Anterior cingulate cortex (tissue), 58 donors: Measurements from ENCODE around the gene ELP2.
A peak's percentile ranks its signal among the peaks of the same experiment; 100 is the strongest.
"Not testable (repeated sequence)": the region's sequence is repeated elsewhere in the genome, so short reads cannot be mapped to it uniquely, and the experiment has no call there.

Source experiments
- DNase-seq, 58 donors: peaks; one replicate each; lab custom pipeline; 2025; lab: John Stamatoyannopoulos, UW

Gene ELP2

DNA sequence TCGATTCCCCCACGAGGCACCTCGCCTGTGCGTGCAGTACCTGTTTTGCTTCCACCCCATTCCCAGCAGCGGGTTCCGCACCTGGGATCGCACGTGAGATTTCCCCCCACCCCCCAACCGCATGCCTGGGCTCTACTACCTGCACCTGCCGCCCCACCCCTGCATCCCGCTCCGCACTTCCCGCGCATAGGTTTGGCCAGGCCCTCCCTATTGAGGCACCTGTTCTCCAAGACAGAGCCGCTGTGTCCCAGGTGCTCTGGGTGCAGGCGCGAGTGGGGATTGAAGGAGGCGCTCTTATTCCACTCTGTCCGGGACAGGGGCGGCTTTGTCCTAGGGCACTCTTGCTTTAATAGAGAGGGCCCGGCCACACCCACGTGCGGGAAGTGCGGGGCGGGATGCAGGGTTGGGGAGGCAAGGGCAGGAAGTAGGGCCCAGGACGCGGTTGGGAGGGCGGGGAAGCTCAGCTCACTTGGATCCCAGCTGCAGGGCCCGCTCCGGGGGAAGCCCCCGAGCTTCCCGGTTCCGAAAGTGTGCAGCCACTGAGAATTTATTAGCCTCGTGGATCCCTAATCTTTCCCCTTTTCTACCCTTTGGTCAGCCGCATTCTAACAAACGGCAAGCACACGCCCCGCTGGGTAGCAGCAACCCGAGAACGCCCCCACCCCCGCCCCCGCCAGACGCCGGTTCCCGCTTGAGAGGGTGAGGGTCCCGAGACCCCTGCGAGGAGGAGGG lies 56.9 kb downstream of the ELP2 start:
- no peak for DNase-seq

GRCh38 chr18:36187193-36187825 lies 57.6 kb downstream of the ELP2 start, which contains the start of gene MOCOS:
Gene MOCOS, plus strand, starts transcription at chr18:36187497. Its CDS starts 43 bp downstream, at chr18:36187540.
- peak in 18 of 58 donors; percentile 5 to 50 (median 18) for DNase-seq

GRCh38 chr18:36187826-36188721 lies 58.4 kb downstream of the ELP2 start:
- DNase-seq: no peak

GRCh38 chr18:36188916-36189315 lies 59.2 kb downstream of the ELP2 start:
- no peak for DNase-seq

DNA sequence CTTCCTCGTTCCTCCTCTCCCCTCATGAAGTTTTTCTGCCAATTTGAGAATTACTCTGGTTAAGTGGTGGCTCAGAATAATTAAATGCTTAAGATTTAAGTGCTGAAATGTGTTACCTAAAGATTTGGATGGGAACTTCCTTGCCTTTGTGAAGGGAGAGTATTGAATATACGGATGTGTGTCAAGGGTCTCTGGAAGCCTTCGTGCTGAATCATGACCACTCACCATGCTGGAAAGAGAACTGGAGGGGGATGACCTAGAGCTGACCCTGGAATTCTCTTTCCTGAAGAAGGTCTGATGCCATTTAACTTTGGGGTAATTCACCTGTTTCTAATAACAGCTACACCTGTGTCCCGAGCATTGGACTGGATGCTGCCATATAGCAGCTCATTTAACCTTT lies 59.8 kb downstream of the ELP2 start:
- DNase-seq: no peak

- no peak for DNase-seq
These were observed 61.6 kb downstream of the ELP2 start for GRCh38 chr18:36191286-36191685.

DNA sequence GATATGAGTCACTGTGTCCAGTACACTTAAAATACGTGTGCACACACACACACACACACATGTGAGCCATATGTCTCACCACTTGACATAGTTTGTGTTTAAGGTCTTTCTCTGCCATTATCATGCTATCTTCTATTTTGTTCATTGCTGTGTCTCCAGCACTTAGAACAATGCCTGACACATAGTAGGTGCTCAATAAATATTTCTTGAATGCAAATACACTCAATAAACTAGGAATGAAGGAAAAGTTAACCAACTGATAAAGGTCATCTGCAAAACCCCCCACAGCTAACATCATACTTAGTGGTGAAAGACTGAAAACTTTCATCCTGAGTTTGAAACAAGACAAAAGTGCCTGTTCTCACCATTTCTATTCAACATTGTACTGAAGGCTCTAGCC lies 62.0 kb downstream of the ELP2 start:
- no peak for DNase-seq

DNA sequence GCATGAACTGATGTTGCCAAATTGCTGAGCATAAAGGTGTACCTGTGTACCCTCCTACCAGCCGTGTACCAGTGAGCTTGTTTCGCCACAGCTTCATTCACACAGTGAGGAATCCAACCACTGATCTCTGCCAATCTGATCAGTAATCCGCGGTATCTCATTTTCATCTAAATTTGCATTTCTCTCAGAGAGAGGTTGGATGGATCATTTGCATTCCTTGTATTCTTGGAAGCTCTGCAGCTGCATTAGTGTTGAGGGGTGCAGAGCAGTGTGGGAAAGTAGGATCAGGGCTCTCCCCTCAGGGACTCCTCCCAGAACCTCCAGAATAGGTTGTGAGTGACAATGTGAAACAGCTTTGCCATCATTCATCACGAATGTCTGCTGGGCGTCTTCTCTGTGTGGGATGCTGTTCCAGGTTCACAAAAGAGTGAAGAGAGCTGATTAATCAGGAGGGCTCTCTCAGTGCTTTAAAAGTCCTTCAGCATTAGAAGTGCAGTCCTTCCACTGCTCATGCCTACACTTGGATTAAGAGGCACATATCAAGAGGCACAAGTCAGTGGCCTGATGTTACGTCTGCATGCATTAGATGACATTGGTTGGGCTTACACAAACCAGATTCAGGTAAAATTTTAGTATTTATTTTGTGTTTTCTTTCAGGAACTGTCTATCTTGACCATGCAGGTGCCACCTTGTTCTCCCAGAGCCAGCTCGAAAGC lies 65.1 kb downstream of the ELP2 start:
- DNase-seq: no peak

GRCh38 chr18:36195427-36196122 lies 65.9 kb downstream of the ELP2 start:
- DNase-seq: no peak

DNA sequence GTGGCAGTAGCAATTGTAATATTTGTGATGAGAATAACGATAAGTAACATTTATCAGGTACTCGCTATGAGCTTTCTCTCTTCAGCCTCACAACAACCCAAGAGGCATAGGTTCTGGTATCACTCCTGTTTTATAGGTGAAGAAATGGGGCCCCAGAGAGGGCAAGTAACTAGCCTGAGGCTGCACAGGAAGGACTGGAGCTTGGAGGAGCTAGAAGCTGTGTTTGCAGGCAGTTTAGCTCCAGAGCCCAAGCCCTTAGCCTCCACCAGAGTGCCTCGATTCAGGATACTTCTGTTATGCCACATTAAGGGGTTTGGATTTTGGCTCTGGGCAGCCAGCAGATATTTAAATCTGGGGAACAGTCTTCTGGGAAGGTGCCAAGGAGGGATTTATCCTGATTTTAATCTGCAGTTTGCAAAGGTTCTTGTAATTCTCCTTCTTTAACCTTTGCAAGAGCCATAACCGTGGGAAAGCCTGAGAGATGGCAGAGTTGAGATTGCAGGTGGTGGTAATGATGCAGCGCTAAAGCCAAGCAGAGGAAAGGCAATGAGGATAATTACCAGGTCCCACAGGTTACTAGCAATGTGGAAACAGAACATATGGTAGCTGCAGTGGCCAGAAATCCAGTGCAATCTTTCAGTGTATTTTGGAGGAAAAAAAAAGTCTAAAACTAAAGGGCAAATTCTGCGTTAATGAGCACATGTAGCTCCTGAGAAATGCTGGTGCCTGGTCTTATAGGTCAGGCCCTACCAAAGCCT lies 66.7 kb downstream of the ELP2 start:
- DNase-seq: no peak

DNA sequence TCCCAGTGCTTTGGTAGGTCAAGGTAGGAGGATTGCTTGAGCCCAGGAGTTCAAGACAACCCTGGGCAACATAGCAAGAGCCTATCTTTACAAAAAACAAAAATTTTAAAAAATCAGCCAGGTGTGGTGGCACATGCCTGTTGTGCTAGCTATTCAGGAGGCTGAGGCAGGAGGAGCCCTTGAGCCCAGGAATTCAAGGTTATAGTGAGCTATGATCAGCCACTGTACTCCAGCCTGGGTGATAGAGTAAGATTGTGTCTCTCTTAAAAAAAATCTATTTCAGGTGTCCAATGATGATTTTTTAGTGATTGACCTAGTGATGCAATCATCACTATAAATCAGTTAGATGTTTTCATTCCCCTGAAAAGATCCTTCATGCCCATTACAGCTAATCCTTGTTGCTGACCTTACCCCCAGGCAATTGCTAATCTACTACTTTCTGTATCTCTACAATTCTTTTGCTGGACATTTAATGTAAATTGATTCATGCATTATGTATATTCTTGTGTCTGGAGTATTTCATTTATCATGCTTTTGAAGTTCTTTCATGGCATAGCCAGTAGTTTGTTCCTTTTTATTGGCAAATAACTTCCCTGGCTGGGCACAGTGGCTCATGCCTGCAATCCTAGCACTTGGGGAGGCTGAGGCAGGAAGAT lies 67.9 kb downstream of the ELP2 start:
- DNase-seq: no peak

GRCh38 chr18:36199691-36200295 lies 70.1 kb downstream of the ELP2 start:
- no peak for DNase-seq

- no peak for DNase-seq
These were observed 70.7 kb downstream of the ELP2 start for GRCh38 chr18:36200354-36200771.

DNA sequence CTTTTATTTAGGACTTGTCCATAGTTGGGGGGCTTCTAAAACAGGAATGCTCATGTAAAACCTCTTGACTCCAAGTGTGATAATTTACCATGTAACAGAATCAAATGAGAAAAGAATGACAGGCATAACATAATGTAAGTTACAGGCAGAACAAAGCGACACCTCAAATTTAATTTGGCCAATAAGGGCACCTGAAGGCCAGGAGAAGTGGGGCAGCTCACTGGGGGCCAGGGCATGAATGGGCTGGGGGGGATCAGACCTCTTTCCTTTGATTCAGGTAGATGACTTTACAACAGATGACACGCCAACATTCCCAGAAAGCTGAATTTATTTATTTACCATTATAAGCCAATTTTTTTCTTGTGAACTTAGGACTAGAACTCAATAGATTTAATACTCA lies 72.1 kb downstream of the ELP2 start:
- DNase-seq: no peak

DNA sequence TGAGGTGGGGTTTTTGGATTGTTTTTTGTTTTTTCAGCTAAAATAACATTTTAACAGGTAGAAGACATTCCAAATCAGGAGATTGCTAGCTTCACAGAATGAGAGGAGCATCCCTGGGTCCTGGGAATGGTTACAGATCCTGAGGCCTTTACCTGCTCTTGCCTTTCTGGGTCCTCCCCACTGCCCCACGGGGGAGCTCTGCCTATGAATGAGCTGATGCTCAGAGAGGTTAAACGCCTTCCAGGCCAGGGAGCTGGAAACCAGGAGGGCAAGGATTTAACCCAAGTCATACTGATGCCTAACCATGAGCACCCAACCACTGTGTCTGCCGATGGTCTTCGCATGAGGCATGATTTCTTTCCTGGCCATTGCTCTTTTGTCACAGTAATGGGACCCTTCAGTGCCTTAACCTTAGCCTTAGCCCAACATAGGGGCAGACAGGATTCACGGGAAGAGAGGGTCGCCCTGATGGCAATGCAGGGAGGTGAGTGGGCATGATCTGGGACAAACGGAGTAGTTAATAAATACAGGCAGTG lies 73.7 kb downstream of the ELP2 start:
- no peak for DNase-seq

DNA sequence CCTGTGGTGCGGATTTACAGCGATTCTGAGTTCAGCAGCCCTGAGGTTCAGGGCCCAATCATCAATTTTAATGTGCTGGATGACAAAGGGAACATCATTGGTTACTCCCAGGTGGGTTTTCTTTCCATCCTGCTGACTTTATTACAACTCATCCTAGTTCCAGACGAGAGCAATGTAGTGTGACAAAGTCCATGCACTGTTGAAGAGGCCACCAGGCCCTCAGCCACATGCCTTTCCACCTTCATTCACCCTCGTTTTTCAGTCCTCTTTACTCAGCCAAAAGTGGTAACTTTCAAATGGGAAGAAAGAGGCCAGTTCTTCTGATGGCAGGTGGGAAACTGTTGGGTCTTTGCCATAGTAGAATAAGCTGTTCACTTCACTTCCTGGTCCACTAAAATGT lies 75.5 kb downstream of the ELP2 start:
- no peak for DNase-seq

- no peak for DNase-seq
These were observed 77.6 kb downstream of the ELP2 start for GRCh38 chr18:36207303-36207702.

DNA sequence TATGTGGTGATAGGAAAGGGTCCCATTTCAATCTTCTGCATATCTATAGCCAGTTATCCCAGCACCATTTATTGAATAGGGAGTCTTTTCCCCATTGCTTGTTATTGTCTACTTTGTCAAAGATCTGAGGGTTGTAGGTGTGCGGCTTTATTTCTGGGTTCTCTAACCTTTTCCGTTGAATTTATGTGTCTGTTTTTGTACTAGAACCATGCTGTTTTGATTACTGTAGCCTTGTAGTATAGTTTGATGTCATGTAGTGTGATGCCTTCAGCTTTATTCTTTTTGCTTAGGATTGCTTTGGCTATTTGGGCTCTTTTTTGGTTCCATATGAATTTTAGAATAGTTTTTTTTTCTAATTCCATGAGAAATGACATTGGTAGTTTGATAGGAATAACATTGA lies 78.3 kb downstream of the ELP2 start:
- not testable (repeated sequence) for DNase-seq
